ENCODE data around the gene EMP2. TPM values are rescaled to one million over a fixed set of nuclear protein-coding genes. Genes with fewer than 3 reads are reported as not detected.

EMP2 gene
- polyA plus RNA-seq, 2 donors, result 68.6 to 90.9 TPM

DNA sequence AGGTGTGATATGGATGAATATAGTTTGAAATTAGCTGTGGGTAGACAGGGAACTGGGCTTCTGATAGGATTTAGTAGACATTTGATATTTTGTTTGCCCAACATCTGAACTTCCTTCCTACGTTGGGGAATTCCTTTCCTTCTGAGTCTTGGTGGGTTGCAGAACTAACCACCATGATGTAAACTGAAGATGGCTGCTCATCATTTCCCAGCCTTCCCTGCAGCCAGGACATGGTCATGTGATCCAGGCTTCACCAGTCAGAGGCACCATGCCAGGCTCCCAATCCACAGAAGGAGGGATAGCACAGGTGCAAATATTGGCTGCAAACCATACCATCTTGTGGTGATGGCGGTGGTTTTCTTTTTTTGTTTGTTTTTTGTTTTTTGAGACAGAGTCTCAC, 57.4 kb downstream of the EMP2 start:
- Histone ChIP-seq H3K36me3 (ENCODE audit: control insufficient read depth in 2 of 2, insufficient read depth in 2 of 2, low read length in 1 of 2) (peaks cover 0 to 13% of the 10 kb centered on the region in 2 donors), H3K4me1 (ENCODE audit: control insufficient read depth in 2 of 2, insufficient read depth in 2 of 2, low read length in 1 of 2) (no peaks in the 10 kb centered on the region), H3K4me3 (ENCODE audit: low read depth in 1 of 2, low read length in 2 of 2) (no peak overlapping the region), H3K27ac (ENCODE audit: low read depth in 2 of 2, low read length in 1 of 2) (no peak overlapping the region), H3K27me3 (ENCODE audit: control insufficient read depth in 1 of 2, insufficient read depth in 2 of 2, low read length in 2 of 2) (no peaks in the 10 kb centered on the region), H3K9me3 (ENCODE audit: control insufficient read depth in 2 of 2, insufficient read depth in 1 of 2, low read depth in 1 of 2, low read length in 1 of 2) (no peaks in the 10 kb centered on the region)
- 77 to 82% methylated on average over 2 of the region's 2 CpGs for WGBS, 2 donors

DNA sequence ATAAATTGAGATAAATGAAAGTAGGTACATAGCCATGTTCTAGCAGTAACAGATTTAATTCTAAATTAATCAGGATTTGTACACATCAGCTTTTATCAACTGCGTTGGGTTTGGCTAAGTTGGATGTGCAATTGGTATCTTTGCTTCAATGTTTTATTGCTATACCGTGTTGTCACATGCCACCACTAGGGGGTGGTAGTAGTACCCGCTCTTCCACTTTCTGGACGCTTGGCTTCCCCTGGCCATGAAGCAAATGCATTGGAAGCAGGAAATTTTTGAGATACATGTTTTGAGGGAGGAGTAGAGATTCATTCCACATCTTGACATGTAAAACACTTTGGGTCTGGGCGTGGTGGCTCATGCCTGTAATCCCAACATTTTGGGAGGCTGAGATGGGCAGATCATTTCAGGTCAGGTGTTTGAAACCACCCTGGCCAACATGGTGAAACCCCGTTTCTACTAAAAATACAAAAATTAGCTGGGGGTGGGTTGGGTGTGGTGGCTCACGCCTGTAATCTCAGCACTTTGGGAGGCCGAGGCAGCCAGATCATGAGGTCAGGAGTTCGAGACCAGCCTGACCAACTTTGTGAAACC, 58.6 kb downstream of the EMP2 start:
- Histone ChIP-seq H3K36me3 (ENCODE audit: control insufficient read depth in 2 of 2, insufficient read depth in 2 of 2, low read length in 1 of 2) (peaks cover 0 to 9% of the 10 kb centered on the region in 2 donors), H3K4me1 (ENCODE audit: control insufficient read depth in 2 of 2, insufficient read depth in 2 of 2, low read length in 1 of 2) (no peaks in the 10 kb centered on the region), H3K27ac (ENCODE audit: low read depth in 2 of 2, low read length in 1 of 2) (no peak overlapping the region), H3K4me3 (ENCODE audit: low read depth in 1 of 2, low read length in 2 of 2) (no peak overlapping the region), H3K9me3 (ENCODE audit: control insufficient read depth in 2 of 2, insufficient read depth in 1 of 2, low read depth in 1 of 2, low read length in 1 of 2) (no peaks in the 10 kb centered on the region), H3K27me3 (ENCODE audit: control insufficient read depth in 1 of 2, insufficient read depth in 2 of 2, low read length in 2 of 2) (no peaks in the 10 kb centered on the region)
- WGBS, 2 donors, result 49 to 57% methylated on average over 9 of the region's 9 CpGs

DNA sequence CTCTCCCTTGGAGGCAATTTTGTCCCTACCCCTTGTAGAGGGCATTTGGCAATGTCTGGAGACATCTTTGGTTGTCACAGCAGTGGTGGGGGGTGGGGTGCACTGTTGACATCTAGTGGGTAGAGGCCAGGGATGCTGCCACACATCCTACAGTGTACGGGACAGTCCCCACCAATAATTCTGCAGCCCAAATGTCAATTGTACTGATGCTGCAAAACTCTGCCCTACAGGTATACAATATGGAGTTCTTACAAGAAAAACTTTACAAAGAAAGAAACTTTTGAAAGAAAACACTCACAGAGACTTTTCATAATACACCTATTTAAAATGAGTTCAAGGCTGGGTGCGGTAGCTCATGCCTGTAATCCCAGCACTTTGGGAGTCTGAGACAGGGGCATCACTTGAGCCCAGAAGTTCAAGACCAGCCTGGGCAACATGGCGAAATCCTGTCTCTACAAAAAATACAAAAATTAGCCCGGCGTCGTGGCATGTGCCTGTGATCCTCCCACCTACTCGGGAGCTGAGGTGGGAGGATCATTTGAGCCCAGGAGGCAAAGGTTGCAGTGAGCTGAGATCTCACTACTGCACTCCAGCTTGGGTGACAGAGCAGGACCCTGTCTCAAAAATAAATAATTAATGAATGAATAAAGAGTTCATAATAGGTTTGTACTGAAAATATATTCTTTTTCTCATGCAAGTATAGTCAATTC, 59.4 kb downstream of the EMP2 start:
- Histone ChIP-seq H3K9me3 (ENCODE audit: control insufficient read depth in 2 of 2, insufficient read depth in 1 of 2, low read depth in 1 of 2, low read length in 1 of 2) (no peaks in the 10 kb centered on the region), H3K27me3 (ENCODE audit: control insufficient read depth in 1 of 2, insufficient read depth in 2 of 2, low read length in 2 of 2) (no peaks in the 10 kb centered on the region), H3K4me3 (ENCODE audit: low read depth in 1 of 2, low read length in 2 of 2) (no peak overlapping the region), H3K4me1 (ENCODE audit: control insufficient read depth in 2 of 2, insufficient read depth in 2 of 2, low read length in 1 of 2) (no peaks in the 10 kb centered on the region), H3K27ac (ENCODE audit: low read depth in 2 of 2, low read length in 1 of 2) (no peak overlapping the region), H3K36me3 (ENCODE audit: control insufficient read depth in 2 of 2, insufficient read depth in 2 of 2, low read length in 1 of 2) (peaks cover 0 to 6% of the 10 kb centered on the region in 2 donors)
- 82 to 85% methylated on average over 7 of the region's 7 CpGs for WGBS, 2 donors

DNA sequence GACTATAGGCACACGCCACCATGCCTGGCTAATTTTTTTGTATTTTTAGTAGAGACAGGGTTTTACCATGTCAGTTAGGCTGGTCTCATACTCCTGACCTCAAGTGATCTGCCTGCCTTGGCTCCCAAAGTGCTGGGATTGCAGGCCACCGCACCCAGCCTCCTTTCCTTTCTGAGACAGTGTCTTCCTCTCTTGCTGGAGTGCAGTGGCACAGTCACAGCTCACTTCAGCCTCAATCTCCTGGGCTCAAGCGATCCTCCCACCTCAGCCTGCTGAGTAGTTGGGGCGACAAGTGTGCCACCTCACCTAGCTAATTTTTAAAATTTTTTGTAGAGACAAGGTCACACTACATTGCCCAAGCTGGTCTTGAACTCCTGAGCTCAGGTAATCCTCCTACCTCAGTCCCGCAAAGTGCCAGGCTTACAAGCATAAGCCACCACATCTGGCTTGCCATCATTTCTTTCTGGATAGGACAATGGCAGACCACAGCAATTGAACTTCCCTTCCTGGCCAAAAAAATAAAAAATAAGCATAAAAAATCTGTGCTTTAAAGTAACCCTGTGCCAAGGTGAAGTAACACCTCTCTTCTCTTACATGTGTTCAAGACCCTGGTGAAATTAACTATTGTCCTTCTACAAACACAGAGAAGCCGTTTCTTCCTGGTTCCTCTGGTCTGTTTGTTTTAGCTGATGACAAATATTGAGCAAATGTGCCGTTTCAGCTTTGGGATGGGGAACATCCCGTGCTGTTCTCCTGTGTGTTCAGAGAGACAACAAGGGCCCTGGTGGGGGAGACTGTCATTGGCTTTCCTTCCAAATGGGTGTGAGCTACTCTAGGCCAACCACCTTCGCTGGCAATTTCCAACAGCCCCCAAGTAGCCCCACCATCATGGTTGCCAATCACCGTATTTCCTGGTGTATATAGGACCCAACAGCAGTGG, 60.2 kb downstream of the EMP2 start:
- H3K9me3 ChIP-seq (ENCODE audit: control insufficient read depth in 2 of 2, insufficient read depth in 1 of 2, low read depth in 1 of 2, low read length in 1 of 2), result no peaks in the 10 kb centered on the region
- no peaks in the 10 kb centered on the region for H3K4me1 ChIP-seq (ENCODE audit: control insufficient read depth in 2 of 2, insufficient read depth in 2 of 2, low read length in 1 of 2)
- no peak overlapping the region for H3K4me3 ChIP-seq (ENCODE audit: low read depth in 1 of 2, low read length in 2 of 2)
- WGBS, 2 donors, result 75 to 80% methylated on average over 10 of the region's 10 CpGs
- peaks cover 0 to 3% of the 10 kb centered on the region in 2 donors for H3K36me3 ChIP-seq (ENCODE audit: control insufficient read depth in 2 of 2, insufficient read depth in 2 of 2, low read length in 1 of 2)
- H3K27me3 ChIP-seq (ENCODE audit: control insufficient read depth in 1 of 2, insufficient read depth in 2 of 2, low read length in 2 of 2), result no peaks in the 10 kb centered on the region
- no peak overlapping the region for H3K27ac ChIP-seq (ENCODE audit: low read depth in 2 of 2, low read length in 1 of 2)

DNA sequence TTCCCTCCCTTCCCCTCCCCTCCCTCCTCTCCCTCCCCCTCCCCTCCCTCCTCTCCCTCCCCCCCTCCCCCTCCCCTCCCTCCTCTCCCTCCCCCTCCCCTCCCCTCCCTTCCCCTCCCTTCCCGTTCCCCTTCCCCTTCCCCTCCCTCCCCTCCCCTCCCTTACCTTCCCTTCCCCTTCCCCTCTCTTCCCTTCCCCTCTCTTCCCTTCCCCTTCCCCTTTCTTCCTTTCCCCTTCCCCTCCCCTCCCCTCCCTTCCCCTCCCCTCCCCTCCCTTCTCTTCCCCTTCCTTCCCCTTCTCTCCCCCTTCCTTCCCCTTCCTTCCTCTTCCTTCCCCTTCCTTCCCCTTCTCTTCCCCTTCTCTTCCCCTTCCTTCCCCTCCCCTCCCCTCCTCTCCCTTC, 61.1 kb downstream of the EMP2 start:
- H3K4me1 ChIP-seq (ENCODE audit: control insufficient read depth in 2 of 2, insufficient read depth in 2 of 2, low read length in 1 of 2), result no peaks in the 10 kb centered on the region
- H3K27ac ChIP-seq (ENCODE audit: low read depth in 2 of 2, low read length in 1 of 2), result no peak overlapping the region
- no peaks in the 10 kb centered on the region for H3K9me3 ChIP-seq (ENCODE audit: control insufficient read depth in 2 of 2, insufficient read depth in 1 of 2, low read depth in 1 of 2, low read length in 1 of 2)
- H3K27me3 ChIP-seq (ENCODE audit: control insufficient read depth in 1 of 2, insufficient read depth in 2 of 2, low read length in 2 of 2), result no peaks in the 10 kb centered on the region
- WGBS, 2 donors, result no CpG with 5 or more reads among the region's 1 CpG
- peaks cover 0 to 3% of the 10 kb centered on the region in 2 donors for H3K36me3 ChIP-seq (ENCODE audit: control insufficient read depth in 2 of 2, insufficient read depth in 2 of 2, low read length in 1 of 2)
- H3K4me3 ChIP-seq (ENCODE audit: low read depth in 1 of 2, low read length in 2 of 2), result no peak overlapping the region

DNA sequence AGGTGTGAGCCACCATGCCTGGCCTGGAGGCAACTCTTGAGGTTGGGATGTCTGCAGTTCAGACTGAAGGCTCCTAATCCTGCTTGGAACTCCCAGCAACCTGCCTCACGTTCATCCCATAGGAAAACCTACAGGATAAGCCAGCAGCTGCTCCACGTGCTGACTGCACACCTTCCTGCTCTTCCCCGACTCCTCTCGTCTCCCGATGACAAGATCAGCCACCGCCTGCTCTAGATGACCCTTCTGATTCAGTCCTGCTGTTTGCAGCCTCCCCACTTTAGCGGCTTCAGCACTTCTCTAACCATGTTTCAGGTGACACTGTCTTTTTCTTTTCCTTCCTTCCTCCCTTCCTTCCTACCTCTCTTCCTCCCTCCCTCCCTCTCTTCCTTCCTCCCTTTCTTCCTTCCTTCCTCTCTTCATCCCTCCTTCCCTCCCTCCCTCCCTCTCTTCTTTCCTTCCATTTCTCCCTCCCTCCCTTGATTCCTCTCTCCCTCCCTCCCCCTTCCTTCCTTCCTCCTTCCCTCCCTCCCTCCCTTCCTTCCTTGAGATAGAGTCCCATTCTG, 61.8 kb downstream of the EMP2 start:
- 78 to 82% methylated on average over 7 of the region's 7 CpGs for WGBS, 2 donors
- peaks cover 0 to 3% of the 10 kb centered on the region in 2 donors for H3K36me3 ChIP-seq (ENCODE audit: control insufficient read depth in 2 of 2, insufficient read depth in 2 of 2, low read length in 1 of 2)
- H3K27ac ChIP-seq (ENCODE audit: low read depth in 2 of 2, low read length in 1 of 2), result no peak overlapping the region
- no peaks in the 10 kb centered on the region for H3K9me3 ChIP-seq (ENCODE audit: control insufficient read depth in 2 of 2, insufficient read depth in 1 of 2, low read depth in 1 of 2, low read length in 1 of 2)
- no peak overlapping the region for H3K4me3 ChIP-seq (ENCODE audit: low read depth in 1 of 2, low read length in 2 of 2)
- H3K4me1 ChIP-seq (ENCODE audit: control insufficient read depth in 2 of 2, insufficient read depth in 2 of 2, low read length in 1 of 2), result no peaks in the 10 kb centered on the region
- H3K27me3 ChIP-seq (ENCODE audit: control insufficient read depth in 1 of 2, insufficient read depth in 2 of 2, low read length in 2 of 2), result no peaks in the 10 kb centered on the region

DNA sequence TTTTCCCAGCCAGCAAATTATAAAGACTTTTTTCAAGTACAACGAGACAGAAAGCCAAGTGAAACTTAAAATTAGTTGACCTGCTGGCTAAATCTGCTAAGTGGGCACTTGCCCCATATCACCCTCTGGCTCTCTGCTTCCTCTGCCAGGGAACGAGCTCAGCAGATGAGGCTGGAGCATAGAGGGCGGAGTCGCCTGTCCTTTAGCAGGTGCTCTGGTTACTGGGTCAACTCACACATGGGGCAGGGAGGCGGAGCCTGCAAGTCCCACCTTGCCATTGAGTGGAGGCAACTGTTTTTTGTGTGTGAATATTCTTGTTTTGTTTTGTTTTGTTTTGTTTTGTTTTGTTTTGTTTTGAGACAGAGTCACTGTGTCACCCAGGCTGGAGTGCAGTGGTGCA, 62.5 kb downstream of the EMP2 start:
- 80 to 83% methylated on average over 5 of the region's 5 CpGs for WGBS, 2 donors
- no peak overlapping the region for H3K27ac ChIP-seq (ENCODE audit: low read depth in 2 of 2, low read length in 1 of 2)
- H3K4me3 ChIP-seq (ENCODE audit: low read depth in 1 of 2, low read length in 2 of 2), result no peak overlapping the region

DNA sequence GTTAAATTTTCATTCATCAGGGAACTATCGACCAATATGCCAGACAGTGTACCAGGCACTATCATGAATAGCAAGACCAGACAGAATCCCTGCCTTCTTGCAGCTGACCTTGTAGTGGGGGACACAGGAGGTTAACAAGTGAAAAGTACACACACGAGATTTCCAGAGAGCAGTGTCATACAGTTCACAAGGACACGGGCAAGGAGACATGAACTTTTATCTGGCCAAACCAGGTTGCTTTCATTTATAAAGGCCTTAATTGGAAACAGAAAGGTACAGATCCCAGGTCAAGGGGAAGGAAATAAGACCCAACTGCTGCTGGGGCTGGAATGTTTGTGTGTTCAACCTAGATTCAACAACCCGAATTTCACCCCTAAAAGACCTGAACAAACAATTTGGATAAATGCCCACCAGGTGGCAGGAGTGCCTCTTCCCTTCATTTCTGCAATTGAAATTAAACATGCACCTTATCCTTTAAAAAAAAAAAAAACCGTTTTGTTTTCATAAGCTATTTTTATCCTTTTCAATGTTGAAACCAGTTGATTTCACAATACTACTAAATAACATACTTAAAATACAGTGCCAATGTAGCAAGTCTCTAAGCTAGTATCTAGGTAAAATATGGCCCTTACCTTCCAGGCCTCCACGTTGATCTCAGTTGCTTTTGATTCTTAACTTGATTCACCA, 65.9 kb downstream of the EMP2 start:
- Histone ChIP-seq H3K9me3 (ENCODE audit: control insufficient read depth in 2 of 2, insufficient read depth in 1 of 2, low read depth in 1 of 2, low read length in 1 of 2) (no peaks in the 10 kb centered on the region), H3K27ac (ENCODE audit: low read depth in 2 of 2, low read length in 1 of 2) (no peak overlapping the region)

More for the DNA sequence above, 62.5 kb downstream of the EMP2 start:
- H3K27me3 ChIP-seq (ENCODE audit: control insufficient read depth in 1 of 2, insufficient read depth in 2 of 2, low read length in 2 of 2), result no peaks in the 10 kb centered on the region
- H3K4me1 ChIP-seq (ENCODE audit: control insufficient read depth in 2 of 2, insufficient read depth in 2 of 2, low read length in 1 of 2), result no peaks in the 10 kb centered on the region
- H3K9me3 ChIP-seq (ENCODE audit: control insufficient read depth in 2 of 2, insufficient read depth in 1 of 2, low read depth in 1 of 2, low read length in 1 of 2), result no peaks in the 10 kb centered on the region
- H3K36me3 ChIP-seq (ENCODE audit: control insufficient read depth in 2 of 2, insufficient read depth in 2 of 2, low read length in 1 of 2), result peaks cover 0 to 3% of the 10 kb centered on the region in 2 donors

DNA sequence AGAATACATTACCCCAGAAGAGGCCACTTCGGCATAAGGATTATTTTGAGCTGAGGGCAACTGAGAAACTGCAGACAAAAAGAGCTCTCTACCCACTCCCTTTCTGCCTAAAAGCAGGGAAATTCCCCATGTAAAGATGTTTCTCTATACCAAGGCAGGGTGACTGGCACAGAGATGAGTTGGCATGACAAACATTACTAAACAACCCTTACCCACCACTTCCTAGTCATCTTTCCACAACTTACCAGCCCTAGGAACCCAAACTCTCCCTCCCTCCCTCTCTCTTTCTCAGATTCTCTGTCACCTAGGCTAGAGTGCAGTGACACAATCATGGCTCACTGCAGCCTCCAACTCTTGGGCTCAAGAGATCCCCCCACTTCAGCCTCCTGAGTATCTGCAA, 68.6 kb downstream of the EMP2 start:
- no peak overlapping the region for H3K27ac ChIP-seq (ENCODE audit: low read depth in 2 of 2, low read length in 1 of 2)
- no peaks in the 10 kb centered on the region for H3K36me3 ChIP-seq (ENCODE audit: control insufficient read depth in 2 of 2, insufficient read depth in 2 of 2, low read length in 1 of 2)
- no peaks in the 10 kb centered on the region for H3K9me3 ChIP-seq (ENCODE audit: control insufficient read depth in 2 of 2, insufficient read depth in 1 of 2, low read depth in 1 of 2, low read length in 1 of 2)
- H3K4me1 ChIP-seq (ENCODE audit: control insufficient read depth in 2 of 2, insufficient read depth in 2 of 2, low read length in 1 of 2), result no peaks in the 10 kb centered on the region
- no peak overlapping the region for H3K4me3 ChIP-seq (ENCODE audit: low read depth in 1 of 2, low read length in 2 of 2)
- no peaks in the 10 kb centered on the region for H3K27me3 ChIP-seq (ENCODE audit: control insufficient read depth in 1 of 2, insufficient read depth in 2 of 2, low read length in 2 of 2)
- 84 to 88% methylated on average over 1 of the region's 1 CpG for WGBS, 2 donors

More for the DNA sequence above, 65.9 kb downstream of the EMP2 start:
- Histone ChIP-seq H3K4me1 (ENCODE audit: control insufficient read depth in 2 of 2, insufficient read depth in 2 of 2, low read length in 1 of 2) (no peaks in the 10 kb centered on the region), H3K4me3 (ENCODE audit: low read depth in 1 of 2, low read length in 2 of 2) (no peak overlapping the region), H3K27me3 (ENCODE audit: control insufficient read depth in 1 of 2, insufficient read depth in 2 of 2, low read length in 2 of 2) (no peaks in the 10 kb centered on the region), H3K36me3 (ENCODE audit: control insufficient read depth in 2 of 2, insufficient read depth in 2 of 2, low read length in 1 of 2) (no peaks in the 10 kb centered on the region)
- WGBS, 2 donors, result 38 to 41% methylated on average over 6 of the region's 6 CpGs

All from esophagus (tissue), 2 donors.